Measurements from ENCODE around the gene RPS27L.

RPS27L gene

DNA sequence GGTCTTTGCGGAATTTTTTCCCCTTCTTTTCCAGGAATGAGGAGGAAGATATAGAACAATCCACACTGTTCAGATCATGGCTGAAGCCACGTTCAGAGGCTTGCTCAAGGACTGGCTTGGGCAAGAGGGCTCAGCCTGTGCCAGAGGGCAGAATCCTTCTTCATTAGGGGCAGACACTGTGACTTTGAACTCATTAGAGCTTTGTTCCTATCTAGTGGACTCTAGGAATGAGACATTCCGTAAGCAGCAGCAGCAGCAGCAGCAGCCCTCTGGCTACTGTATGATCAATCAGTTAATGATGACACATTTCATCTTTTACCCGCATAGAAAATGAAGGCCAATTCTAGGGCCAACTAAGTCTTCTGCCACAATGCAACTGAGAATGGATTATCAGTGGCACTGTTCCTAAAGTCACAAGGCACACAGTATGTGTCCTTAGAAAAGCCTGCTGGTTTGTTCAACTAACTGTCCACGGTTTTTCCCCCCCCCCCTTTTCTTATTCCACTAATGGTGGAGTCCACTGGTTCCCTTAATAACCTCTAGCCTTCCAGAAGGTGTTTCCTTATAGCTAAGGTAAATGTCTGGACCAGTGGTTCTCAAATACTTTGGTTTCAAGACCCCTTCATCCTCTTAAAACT lies 30.4 kb upstream of the RPS27L start:
- no peak for DNase-seq

DNA sequence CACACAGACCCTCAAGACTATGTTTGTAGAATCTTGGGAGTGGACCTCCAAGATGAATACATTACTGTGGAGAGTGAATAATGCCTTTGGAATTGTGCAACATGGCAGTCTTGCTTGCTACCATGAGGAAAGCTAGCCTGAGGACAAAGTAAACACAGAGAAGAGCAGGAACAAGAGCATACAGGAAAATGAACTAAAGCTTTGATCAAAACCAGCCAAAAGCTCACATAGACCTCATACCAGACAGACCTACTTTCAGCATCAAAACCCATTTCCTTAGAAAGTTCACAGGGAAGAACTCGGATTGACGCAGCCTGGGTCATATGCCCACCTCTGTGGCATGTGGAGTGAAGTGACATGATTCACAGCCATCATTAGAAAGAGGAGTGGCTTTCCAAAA lies 28.8 kb upstream of the RPS27L start:
- DNase-seq: no peak

DNA sequence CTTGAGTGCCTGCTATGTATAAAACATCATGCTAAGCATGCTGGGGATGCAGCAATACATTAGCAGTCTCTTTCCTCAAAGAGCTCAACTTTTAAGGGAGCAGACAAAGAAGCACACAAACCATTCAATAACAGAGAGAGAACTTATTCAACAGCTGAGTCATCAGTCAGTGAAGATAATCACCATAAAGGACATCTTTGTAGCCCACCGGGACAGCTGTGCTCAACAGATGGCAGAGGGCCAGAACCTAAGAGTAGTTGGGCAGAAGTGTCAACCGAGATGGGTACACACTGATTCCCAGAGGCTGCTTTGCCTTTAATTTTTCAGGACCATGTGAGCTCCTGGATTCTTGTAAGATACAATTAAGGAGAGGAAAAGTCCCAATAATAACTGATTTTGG lies 27.9 kb upstream of the RPS27L start:
- no peak for DNase-seq

DNA sequence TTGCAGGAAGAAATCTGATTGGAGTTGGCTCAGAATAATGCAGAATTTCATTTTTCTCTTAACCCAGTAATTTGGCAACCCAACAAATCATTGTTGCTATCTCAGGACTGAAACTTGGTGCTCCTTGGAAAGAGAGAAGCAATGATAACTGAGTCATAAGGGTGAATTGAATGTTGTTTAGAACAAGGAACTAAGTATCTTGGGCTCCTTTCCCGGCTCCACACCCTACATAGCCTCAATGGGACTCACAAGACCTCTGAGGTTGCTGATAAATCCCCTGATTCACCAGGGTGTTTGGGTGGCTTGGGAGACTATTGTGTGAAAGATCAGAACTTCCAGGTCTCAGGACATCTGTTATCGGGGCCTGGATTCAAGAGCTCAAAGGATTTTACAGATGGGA lies 24.4 kb upstream of the RPS27L start:
- DNase-seq: no peak

- DNase-seq: no peak
These were observed 23.5 kb upstream of the RPS27L start for GRCh38 chr15:63180746-63181145.

DNA sequence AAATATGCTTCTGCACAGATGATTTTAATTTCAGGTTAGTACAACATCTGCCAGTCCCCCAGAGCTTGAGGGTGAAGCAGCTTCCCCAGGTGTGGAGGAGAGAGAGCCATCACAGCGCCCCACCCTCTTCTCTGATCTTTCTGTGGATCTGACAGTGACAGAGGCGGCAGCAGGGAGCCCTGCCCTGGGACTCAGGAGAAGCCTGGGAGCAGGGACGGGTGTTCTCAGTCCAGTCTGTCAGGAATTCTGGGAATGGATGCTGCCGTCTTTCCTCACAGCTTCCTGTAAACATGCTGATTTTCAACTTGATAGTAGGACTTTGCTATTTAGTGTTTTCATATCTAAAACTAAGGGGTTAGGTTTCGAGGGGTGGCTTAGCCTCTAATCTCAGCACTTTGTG lies 20.8 kb upstream of the RPS27L start:
- no peak for DNase-seq

GRCh38 chr15:63176302-63176701 lies 19.0 kb upstream of the RPS27L start:
- DNase-seq: no peak

GRCh38 chr15:63172851-63173451 lies 15.7 kb upstream of the RPS27L start:
- DNase-seq: no peak

GRCh38 chr15:63172376-63172775 lies 15.1 kb upstream of the RPS27L start:
- no peak for DNase-seq

- DNase-seq: no peak
These were observed 12.5 kb upstream of the RPS27L start for GRCh38 chr15:63169788-63170187.

DNA sequence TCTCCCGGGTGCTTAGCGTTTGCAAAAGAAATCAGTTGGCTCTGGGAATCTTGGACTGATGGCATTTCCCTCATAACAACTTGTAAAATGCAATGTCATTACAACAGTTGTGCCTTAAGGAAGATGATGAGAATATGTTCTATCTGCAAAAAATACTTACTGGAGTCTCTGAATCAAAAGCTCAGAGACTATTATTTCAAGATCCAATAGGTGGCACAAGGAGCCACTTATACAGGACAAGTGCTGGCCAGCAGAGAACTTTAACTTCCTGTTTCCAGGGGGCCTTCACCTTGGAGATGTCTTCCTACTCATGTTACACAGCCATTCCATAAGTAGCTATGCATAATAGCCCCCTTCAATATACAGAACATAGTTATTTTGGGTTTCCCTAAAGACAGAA lies 8.9 kb upstream of the RPS27L start:
- DNase-seq: no peak

GRCh38 chr15:63165166-63165859 lies 8.0 kb upstream of the RPS27L start:
- DNase-seq: no peak

DNA sequence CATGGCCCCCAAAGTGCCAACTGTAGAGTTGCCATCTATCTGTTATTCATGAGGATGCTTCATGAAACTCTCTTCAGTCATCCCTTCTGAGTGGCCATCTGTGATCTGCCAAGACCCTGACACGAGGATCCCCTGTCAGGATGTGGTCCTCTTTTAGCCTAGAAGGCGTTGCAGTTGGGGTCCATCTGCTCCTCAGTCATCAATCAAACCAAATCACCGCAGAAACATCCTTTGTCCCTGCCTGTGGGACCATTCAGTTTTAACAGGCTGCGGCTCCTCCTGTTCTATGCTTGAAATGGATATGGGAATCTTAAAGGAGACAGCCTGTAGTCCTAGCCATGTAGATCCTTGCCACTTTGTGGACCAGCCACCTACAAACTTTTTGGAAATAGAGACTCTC lies 5.9 kb upstream of the RPS27L start:
- no peak for DNase-seq

DNA sequence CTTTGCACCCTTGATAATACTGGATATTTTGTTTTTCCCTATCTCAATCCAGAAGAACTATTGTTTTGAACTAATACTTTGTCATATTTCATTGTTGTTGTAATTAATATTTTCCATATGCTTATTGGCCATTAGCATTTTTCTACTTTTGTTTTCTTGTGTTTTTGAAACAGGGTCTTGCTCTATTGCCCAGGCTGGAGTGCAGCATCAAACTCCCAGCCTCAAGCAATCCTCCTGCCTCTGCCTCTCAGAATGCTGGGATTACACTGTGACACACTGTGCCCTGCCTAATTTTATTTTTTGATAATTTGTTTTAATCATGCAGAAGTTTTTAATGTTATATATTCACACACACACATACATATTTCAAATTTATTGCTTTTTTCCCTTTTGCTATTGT lies 3.4 kb upstream of the RPS27L start:
- no peak for DNase-seq

DNA sequence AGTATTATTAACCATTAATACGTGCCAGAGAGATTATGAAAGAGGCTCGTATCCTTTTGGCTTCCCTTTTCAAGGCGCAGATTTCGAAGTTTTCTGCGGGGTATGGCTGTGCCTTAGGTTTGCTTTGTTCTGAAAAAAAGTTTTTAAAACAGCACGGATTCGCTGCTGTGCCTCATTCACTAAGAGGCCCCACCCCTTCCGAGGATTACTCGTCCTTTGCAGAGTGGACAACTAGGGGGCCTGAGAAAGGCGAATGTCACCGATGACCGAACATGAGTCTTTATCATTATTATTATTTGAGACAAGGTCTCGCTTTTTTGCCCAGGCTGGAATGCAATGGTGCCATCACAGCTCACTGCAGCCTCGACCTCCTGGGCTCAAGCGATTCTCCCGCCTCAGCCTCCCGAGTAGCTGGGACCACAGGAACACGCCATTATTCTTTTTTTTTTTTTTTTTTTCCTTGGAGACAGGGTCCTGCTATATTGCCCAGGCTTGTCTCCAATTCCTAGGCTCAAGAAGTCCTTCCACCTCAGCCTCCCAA lies 684 bp upstream of the RPS27L start:
- peak; percentile 28 for DNase-seq

DNA sequence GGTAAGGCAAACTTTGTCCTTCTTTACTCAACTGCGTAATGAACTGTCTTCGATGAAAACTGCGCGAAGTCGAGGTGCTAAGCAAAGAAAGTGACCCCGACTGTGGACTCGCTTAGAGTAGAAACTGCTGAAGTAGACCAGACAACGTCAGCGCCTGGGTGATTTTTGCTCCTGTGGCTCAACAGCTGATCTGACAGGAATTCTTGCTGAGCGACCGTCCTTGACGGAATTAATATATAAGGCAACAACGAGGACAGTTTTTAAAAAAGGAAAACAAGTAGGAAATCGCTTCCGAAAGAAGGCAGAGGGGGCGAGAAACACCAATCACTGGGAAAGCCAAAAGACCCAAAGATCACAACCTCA lies 541 bp downstream of the RPS27L start:
- peak; percentile 24 for DNase-seq

- DNase-seq: no peak
These were observed 1.1 kb downstream of the RPS27L start for GRCh38 chr15:63156086-63156710.

DNA sequence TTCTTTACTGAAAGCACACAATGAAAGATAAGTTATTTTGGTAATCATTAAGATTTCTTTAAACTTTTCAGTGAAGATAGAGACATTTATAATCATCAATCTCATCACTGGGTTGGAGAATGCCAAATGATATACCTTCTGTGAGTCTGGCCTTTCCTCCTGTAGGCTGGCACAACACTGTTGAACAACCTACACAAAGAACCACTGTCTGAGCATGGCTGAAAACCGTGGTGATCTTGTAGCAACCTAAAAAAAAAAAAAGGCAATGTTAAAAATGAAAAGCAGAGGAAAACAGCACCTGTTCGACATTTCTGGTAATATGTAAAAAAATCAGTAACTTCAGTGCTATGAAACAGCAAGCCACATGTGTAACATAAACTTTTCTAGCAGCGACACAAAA lies 1.8 kb downstream of the RPS27L start:
- DNase-seq: no peak

DNA sequence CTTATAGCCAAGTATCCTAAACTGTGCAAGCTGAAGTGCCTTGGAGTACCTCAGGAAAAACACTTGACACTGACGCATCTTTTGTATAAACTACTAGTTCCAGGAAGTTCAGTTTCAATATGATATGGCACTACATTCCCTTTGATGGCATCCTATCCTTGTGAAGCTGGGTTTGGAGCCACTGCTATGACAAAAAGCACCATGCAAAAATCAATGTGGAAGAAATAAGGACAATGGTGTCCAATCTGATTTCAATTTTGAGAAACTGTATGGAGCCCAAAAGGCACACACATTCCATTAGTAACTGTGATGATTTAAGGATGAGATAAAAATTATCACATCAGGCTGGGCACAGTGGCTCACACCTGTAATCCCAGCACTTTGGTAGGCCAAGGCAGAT lies 5.6 kb downstream of the RPS27L start:
- no peak for DNase-seq

- no peak for DNase-seq
These were observed 10.6 kb downstream of the RPS27L start for GRCh38 chr15:63146684-63147083.

GRCh38 chr15:63145426-63145825 lies 11.9 kb downstream of the RPS27L start:
- DNase-seq: no peak

DNA sequence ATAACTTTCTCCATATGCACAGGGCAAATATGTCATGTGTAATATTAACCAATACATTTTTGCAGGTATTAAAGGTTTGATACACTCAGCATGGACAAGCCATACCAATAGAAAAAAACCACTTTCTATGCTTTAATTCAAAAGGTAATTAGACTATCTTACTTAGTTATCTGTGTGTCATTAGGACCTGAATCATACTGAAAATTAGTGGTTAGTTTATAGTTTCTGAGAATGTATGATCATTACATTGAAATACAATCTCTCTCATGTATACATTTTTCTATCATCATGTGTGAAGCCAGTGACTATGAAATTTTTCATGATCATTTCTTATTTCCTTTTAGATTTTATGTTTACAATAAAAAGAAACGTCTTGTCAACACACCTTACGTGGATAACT lies 16.3 kb downstream of the RPS27L start:
- DNase-seq: no peak

GRCh38 chr15:63136742-63137141 lies 20.5 kb downstream of the RPS27L start:
- no peak for DNase-seq

DNA sequence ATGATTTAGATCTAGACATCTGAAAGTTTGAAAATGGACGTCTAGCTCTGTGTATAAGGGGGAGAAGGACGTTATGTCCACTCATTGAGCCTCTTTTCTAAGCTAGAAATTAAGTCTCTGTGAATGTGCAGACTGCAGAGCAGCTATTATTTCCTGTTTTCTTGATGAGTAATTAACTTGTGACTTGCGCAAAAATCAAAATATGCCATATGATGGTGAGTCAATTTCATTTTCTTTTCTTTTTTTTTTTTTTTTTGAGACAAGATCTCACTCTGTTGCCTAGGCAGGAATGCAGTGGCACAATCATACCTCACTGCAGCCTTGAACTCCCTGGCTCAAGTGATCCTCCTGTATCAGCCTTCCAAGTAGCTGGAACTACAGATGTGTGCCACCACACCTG lies 21.5 kb downstream of the RPS27L start:
- no peak for DNase-seq
